Islet precursor cell (in vitro differentiated cells): Measurements from ENCODE around the gene SCO2.

Experiments used
- DNase-seq: peaks from one replicate; pipeline ENCODE4 v3.0.0-alpha.2; 2018

Gene SCO2

GRCh38 chr22:50518606-50519005, 6.8 kb downstream of the SCO2 start:
- DNase-seq: no peak

- peak; percentile 47 for DNase-seq
Measured at GRCh38 chr22:50517495-50518260, 7.7 kb downstream of the SCO2 start.

GRCh38 chr22:50516891-50517290, 8.5 kb downstream of the SCO2 start:
- DNase-seq: no peak

DNA sequence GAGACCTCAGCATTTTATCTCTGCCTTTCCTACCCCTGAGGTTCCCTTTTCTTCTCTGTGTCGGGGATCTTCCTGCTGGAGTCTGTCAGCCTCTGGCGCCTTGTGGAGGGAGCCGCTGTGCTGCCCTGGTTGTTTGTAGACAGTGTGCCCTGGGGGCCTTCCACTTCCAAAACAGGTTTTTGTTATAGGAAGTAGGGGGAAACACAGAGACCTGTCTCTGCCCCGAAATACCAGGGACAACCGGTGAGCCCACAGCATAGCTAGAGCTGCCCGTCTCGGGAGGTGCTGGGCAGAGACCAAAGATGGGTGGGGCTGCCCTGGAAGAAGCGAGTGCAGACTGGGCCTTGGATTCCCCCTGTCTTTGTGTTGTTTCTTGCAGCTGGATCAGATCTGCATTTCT, 9.3 kb downstream of the SCO2 start:
- DNase-seq: peak; percentile 57

DNA sequence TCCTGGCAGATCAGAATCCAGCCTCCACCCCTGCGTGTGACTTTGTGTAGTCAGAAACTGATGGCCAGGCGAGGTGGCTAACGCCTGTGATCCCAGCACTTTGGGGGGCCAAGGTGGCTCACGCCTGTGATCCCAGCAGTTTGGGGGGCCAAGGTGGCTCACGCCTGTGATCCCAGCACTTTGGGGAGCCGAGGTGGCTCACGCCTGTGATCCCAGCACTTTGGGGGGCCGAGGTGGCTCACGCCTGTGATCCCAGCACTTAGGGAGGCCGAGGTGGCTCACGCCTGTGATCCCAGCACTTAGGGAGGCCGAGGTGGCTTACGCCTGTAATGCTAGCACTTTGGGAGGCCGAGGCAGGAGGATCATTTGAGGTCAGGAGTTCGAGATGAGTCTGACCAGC, 12.2 kb downstream of the SCO2 start:
- no peak for DNase-seq

DNA sequence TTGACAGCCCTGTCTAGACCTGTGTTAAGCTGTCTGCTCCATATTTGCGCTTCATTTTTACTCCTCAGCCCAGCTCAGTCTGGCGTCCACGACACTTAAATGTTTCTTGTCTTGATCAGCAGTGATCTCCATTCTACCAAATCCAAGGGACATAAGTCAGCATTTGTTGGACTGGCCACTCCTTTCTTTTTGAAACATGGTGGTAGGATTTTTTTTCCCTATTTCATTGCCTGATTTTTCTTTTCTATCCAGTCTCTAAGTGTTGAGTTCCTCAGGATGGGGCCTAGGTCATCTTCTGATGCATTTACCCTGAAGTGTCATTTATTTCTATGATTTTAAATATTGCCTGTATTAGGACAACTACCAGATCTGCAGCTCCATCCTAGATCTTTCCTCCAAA, 16.5 kb downstream of the SCO2 start:
- no peak for DNase-seq

- peak; percentile 98 for DNase-seq
Measured at GRCh38 chr22:50507991-50508884, 17.2 kb downstream of the SCO2 start, which contains the start of gene NCAPH2. NCAPH2 (plus strand) TSS chr22:50508224; CDS start chr22:50508338, 114 bp downstream.

DNA sequence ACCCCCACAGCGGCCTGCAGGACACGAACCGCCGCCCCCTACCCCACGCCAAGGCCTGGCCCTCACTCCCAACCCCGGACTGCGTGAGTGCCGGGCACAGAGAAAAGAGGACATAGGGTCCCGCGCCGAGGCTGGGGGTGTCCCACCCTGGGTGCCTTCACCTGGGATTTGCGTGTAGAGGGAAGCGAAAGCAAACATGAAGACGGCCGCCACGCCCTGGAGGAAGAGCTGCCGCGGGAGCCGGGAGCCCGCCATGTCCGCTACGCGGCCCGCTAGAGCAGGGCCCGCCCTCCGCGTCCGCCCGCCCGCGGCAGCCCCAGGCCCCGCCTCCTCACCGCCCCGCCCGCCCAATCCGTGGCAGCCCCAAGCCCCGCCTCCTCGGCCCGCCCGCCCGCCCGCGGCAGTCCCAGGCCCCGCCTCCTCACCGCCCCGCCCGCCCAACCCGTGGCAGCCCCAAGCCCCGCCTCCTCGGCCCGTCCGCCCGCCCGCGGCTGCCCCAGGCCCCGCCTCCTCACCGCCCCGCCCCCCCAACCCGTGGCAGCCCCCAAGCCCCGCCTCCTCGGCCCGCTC, 17.9 kb downstream of the SCO2 start, which contains the start of gene LMF2:
Gene LMF2 (minus strand): TSS at position 282 of the 570 bp plus-strand sequence. CDS start 27 bp downstream, at position 255.
- DNase-seq: no peak

DNA sequence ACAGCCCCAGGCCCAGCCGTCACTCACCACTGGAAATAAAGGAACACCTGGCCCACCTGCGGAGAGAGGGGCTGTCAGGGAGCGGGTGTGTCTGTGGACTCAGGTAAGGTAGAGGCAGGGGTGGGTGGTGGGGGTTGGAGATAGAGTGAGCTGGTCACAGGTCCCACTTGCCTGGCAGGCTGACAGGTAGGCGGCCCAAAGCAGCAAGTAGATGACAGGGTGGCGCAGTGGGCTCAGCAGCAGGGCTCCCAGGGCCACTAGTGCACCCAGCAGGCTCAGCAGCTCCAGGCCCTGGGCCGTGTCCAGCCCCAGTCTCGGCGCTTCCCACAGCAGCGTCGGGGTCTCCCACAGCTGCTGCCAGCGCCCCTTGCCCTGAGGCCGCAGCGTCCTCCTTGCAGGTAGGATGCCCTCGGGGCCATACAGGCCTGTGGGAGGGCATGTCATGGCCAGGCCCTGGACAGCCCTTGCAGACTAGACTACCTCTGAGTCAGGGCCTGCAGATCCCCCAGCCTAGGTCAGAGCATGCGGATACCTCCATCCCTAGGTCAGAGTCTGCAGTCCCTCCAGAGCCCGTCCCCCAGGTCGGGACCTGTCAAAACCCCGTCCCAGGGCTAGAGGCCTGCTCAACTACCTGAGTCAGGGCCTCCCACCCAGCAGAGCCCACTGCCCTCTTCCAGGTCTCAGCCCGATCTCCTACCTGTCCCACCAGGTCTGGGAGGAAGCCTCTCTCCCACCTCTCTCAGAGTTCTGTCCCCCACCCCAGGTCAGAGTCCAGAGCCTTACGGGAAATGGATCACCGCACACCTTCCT, 18.6 kb downstream of the SCO2 start:
- peak; percentile 70 for DNase-seq

DNA sequence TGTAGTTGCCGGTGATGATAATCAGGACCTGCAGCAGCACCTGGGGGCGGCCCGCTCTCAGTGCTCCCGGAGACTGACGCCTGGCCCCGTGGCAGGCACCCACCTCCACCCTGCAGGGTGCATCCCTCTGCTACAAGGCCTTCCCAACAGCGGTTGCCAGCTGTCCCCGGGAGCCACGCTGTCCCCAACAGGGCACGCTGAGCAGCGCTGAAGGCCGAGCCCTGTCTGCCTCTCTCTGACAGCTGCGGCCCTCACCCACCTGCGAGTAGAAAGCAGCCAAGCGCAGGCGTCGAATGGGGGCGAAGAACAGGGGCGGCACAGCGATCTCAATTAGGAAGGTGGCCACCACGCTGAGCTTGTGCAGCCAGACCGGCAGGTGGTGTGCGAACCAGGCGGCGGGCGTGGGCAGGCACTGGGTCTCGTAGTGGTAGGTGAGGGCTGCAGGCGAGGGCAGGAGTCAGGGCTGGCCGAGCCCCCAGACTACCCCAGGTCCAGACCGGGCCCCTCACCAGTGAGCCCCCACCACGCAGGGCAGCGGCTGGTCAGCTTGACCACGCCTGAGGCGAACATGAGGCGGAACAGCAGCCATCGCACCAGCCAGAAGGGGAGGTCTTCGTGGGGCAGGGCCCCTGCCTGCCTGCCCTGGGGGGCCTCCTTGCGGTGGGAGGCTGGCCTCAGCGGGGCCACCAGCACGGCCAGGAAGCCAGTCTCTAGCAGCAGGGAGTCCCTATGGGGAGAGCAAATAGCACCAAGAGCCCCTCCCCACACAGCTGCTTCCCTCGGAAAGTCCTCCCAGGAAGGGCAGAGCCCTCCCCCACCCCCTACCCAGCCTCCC, 19.4 kb downstream of the SCO2 start:
- peak; percentile 52 for DNase-seq

GRCh38 chr22:50505276-50505775, 20.1 kb downstream of the SCO2 start:
- DNase-seq: peak; percentile 48

- peak; percentile 46 for DNase-seq
Measured at GRCh38 chr22:50504369-50505211, 20.8 kb downstream of the SCO2 start.

DNA sequence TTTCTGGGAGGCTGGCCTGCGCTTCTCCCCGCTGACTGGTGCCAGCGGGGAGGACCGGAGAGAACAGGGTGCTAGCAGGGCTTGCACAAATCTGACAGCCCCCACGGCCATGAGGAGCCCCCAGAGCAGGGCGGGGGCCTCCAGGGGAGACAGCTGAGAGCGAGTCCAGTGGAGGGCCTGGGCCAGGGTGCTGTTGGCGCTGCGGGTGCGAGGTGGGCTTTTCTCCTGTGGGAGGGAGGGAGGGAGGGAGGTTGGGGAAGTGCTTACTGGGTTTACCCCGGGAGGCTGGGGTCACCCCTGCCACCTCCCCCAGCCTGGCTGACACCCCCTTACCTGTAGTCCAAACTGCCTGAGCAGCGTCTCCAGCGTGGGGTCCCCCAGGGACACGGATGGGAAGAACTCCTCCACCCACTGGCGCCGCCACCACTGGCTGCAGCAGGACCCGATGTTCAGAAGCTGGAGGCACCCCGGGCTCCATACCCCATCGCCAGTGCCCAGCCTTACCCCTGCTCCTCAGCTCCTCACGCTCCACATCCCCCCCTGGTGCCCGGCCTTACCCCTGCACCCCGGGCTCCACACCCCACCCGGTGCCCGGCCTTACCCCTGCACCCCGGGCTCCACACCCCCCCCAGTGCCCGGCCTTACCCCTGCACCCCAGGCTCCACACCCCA, 21.8 kb downstream of the SCO2 start:
- no peak for DNase-seq

GRCh38 chr22:50502628-50503474, 22.5 kb downstream of the SCO2 start:
- peak; percentile 47 for DNase-seq

DNA sequence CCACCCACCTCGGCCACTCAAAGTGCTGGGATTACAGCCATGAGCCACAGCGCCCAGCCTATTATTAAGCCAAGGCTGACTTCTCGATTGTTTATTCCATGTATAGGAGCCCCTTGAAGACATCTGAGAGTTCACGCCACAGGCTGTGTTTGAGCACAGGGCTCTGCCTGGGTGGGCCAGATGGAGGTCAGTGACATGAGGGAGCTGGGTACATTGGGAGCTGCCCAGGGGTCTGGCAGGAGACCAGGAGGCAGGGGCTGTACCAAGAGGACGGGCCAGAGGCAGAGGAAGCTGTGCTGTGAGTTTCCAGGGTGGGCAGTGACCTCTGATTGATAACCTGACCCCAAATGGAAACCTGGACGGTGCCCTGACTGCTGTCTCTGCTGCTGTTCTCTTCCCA, 23.3 kb downstream of the SCO2 start:
- DNase-seq: no peak

DNA sequence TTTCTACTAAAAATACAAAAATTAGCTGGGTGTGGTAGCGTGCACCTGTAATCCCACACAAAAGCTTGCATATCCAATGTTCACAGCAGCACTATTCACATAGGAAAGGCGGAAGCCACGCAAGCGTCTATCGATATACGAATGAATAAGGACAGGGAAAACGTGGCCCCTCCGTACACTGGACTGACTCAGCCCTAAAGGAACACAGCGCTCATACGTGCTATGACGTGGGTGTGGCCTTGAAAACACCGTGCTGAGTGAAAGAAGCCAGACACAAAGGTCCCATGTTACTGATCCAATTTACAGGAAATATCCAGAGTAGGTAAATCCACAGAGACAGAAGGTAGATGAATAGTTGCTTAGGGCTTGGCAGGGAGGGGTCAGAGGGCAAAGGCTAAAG, 24.9 kb downstream of the SCO2 start:
- DNase-seq: no peak

DNA sequence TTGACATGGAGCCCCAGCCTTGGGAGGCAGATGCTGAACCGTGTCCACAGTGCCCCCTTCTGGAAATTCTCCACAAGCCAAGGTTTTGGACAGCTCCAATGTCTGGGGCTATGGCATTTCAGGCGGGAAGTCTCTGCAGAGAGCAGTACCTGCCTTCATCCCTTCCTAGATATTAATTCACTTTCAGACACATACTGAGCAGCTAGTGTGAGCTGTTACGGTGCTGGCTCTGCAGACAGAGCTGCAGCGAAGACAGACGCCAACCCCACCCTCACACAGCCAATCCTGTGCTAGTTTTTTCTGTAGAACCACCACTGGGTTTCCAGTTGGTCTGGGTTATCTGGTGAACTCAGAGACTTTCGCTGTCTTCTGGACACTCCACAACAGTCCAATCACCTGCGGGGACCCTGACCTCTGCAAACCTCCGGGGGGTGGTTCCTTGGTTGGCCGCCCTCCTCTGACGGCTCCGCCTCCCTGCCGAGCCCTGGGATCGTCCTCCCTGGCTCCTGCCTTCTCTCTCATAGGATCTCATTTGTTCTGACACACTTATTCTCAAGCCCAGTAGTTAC, 27.0 kb downstream of the SCO2 start:
- peak; percentile 83 for DNase-seq

GRCh38 chr22:50497093-50497492, 28.3 kb downstream of the SCO2 start:
- DNase-seq: no peak
